Adipocyte (in vitro differentiated cells): ENCODE data around the gene AKR7A2.
A peak's percentile ranks its signal among the peaks of the same experiment; 100 is the strongest.
"Not testable (repeated sequence)": the region's sequence is repeated elsewhere in the genome, so short reads cannot be mapped to it uniquely, and the experiment has no call there.

Source experiments
- DNase-seq: peaks from one replicate; pipeline ENCODE4 v3.0.0-alpha.2; 2015; ENCODE audit warnings: low read depth
- H3K27me3 ChIP-seq: replicated peaks from 2 replicates; pipeline ENCODE4 v1.7.0; 2013; ENCODE audit warnings: mild to moderate bottlenecking, low read length, moderate library complexity; ENCODE audit not compliant: control insufficient read depth, insufficient read depth
- H3K36me3 ChIP-seq: 2 replicates; pipeline ENCODE4 v1.7.0; 2013; ENCODE audit warnings: low read length, mild to moderate bottlenecking, moderate library complexity; ENCODE audit not compliant: control insufficient read depth, insufficient read depth, severe bottlenecking
- H3K4me1 ChIP-seq: 2 replicates; pipeline ENCODE4 v1.7.0; 2013; ENCODE audit warnings: mild to moderate bottlenecking, low read length, moderate library complexity; ENCODE audit not compliant: control insufficient read depth, insufficient read depth
- H3K4me3 ChIP-seq: 2 replicates; pipeline ENCODE4 v1.7.0; 2013; ENCODE audit warnings: mild to moderate bottlenecking, low read length, moderate library complexity
- H3K9ac ChIP-seq: 2 replicates; pipeline ENCODE4 v1.7.0; 2013; ENCODE audit warnings: mild to moderate bottlenecking, low read length, moderate library complexity
- H3K9me3 ChIP-seq: 2 replicates; pipeline ENCODE4 v1.7.0; 2013; ENCODE audit warnings: mild to moderate bottlenecking, low read length, moderate library complexity; ENCODE audit not compliant: control insufficient read depth

Gene AKR7A2

GRCh38 chr1:19310061-19310460 lies 1.9 kb downstream of the AKR7A2 start:
- peaks cover 43% of the 10 kb centered on the region for H3K36me3 ChIP-seq
- no peak overlapping the region for H3K4me3 ChIP-seq
- H3K9me3 ChIP-seq = no peaks in the 10 kb centered on the region
- H3K27me3 ChIP-seq = no peaks in the 10 kb centered on the region
- H3K9ac ChIP-seq = no peak overlapping the region
- no peak for DNase-seq
- H3K4me1 ChIP-seq = peaks cover 32% of the 10 kb centered on the region

- Histone ChIP-seq H3K9me3 (no peaks in the 10 kb centered on the region), H3K27me3 (no peaks in the 10 kb centered on the region), H3K36me3 (peaks cover 47% of the 10 kb centered on the region), H3K4me3 (no peak overlapping the region), H3K4me1 (peaks cover 32% of the 10 kb centered on the region), H3K9ac (no peak overlapping the region)
- peak; percentile 60 for DNase-seq
These were observed 2.7 kb downstream of the AKR7A2 start for GRCh38 chr1:19309123-19309813.

GRCh38 chr1:19308509-19308907 lies 3.4 kb downstream of the AKR7A2 start:
- peaks cover 31% of the 10 kb centered on the region for H3K4me1 ChIP-seq
- H3K4me3 ChIP-seq = no peak overlapping the region
- H3K36me3 ChIP-seq = peaks cover 52% of the 10 kb centered on the region
- no peaks in the 10 kb centered on the region for H3K27me3 ChIP-seq
- no peak overlapping the region for H3K9ac ChIP-seq
- H3K9me3 ChIP-seq = no peaks in the 10 kb centered on the region
- DNase-seq = no peak

GRCh38 chr1:19307794-19308508 lies 4.0 kb downstream of the AKR7A2 start:
- Histone ChIP-seq H3K27me3 (no peaks in the 10 kb centered on the region), H3K4me3 (no peak overlapping the region), H3K36me3 (peaks cover 57% of the 10 kb centered on the region)

GRCh38 chr1:19306941-19307340 lies 5.0 kb downstream of the AKR7A2 start:
- Histone ChIP-seq H3K9ac (no peak overlapping the region), H3K27me3 (no peaks in the 10 kb centered on the region), H3K9me3 (no peaks in the 10 kb centered on the region), H3K4me1 (peaks cover 22% of the 10 kb centered on the region), H3K36me3 (peaks cover 68% of the 10 kb centered on the region), H3K4me3 (no peak overlapping the region)
- no peak for DNase-seq

More at GRCh38 chr1:19307794-19308508, 4.0 kb downstream of the AKR7A2 start:
- H3K9ac ChIP-seq = no peak overlapping the region
- H3K9me3 ChIP-seq = no peaks in the 10 kb centered on the region
- peaks cover 26% of the 10 kb centered on the region for H3K4me1 ChIP-seq
- DNase-seq = no peak

GRCh38 chr1:19305880-19306279 lies 6.1 kb downstream of the AKR7A2 start:
- DNase-seq = no peak
- Histone ChIP-seq H3K9ac (no peak overlapping the region), H3K36me3 (peaks cover 74% of the 10 kb centered on the region), H3K4me3 (no peak overlapping the region), H3K27me3 (no peaks in the 10 kb centered on the region), H3K4me1 (peaks cover 18% of the 10 kb centered on the region), H3K9me3 (no peaks in the 10 kb centered on the region)

- not testable (repeated sequence) for H3K4me1 ChIP-seq, DNase-seq, H3K4me3 ChIP-seq, H3K9ac ChIP-seq, H3K9me3 ChIP-seq, H3K27me3 ChIP-seq
- peaks cover 74% of the 10 kb centered on the region for H3K36me3 ChIP-seq
These were observed 7.9 kb downstream of the AKR7A2 start for GRCh38 chr1:19304081-19304480.

- no peaks in the 10 kb centered on the region for H3K27me3 ChIP-seq
- no peak overlapping the region for H3K9ac ChIP-seq
- H3K4me3 ChIP-seq = no peak overlapping the region
- no peaks in the 10 kb centered on the region for H3K4me1 ChIP-seq
- peaks cover 38% of the 10 kb centered on the region for H3K36me3 ChIP-seq
- peaks cover 3% of the 10 kb centered on the region for H3K9me3 ChIP-seq
- no peak for DNase-seq
These were observed 11.7 kb downstream of the AKR7A2 start for GRCh38 chr1:19300211-19300610.

GRCh38 chr1:19294638-19295037 lies 17.3 kb downstream of the AKR7A2 start:
- H3K9me3 ChIP-seq = peaks cover 22% of the 10 kb centered on the region
- DNase-seq = no peak

GRCh38 chr1:19289244-19289643 lies 22.7 kb downstream of the AKR7A2 start:
- DNase-seq = no peak
- peaks cover 10% of the 10 kb centered on the region for H3K9me3 ChIP-seq
- peak overlapping the region; percentile 77 for H3K4me3 ChIP-seq
- H3K4me1 ChIP-seq = peaks cover 10% of the 10 kb centered on the region
- H3K36me3 ChIP-seq = peaks cover 1% of the 10 kb centered on the region
- peak overlapping the region; percentile 46 for H3K9ac ChIP-seq
- H3K27me3 ChIP-seq = no peaks in the 10 kb centered on the region

More at GRCh38 chr1:19294638-19295037, 17.3 kb downstream of the AKR7A2 start:
- Histone ChIP-seq H3K9ac (no peak overlapping the region), H3K4me1 (peaks cover under 1% of the 10 kb centered on the region), H3K4me3 (peak overlapping the region; percentile 45), H3K36me3 (peaks cover 7% of the 10 kb centered on the region), H3K27me3 (no peaks in the 10 kb centered on the region)

- DNase-seq = peak; percentile 48
- Histone ChIP-seq H3K9ac (peak within 1 kb of the TSS; percentile 46), H3K4me3 (peak within 1 kb of the TSS; percentile 77)
- H3K4me1 ChIP-seq, H3K9me3 ChIP-seq, H3K27me3 ChIP-seq, H3K36me3 ChIP-seq: not testable (repeated sequence)
These were observed 23.4 kb downstream of the AKR7A2 start, which contains the start of gene AKR7A3 for GRCh38 chr1:19288324-19289241. Gene AKR7A3, minus strand, starts transcription at chr1:19288770. Its CDS starts 61 bp downstream, at chr1:19288709.
